Hepatocyte (in vitro differentiated cells): ENCODE results near the gene XRCC4.

Source experiments
- CTCF ChIP-seq: fragments of 200-600 bp; sonication (generic); IDR thresholded peaks from 2 replicates; pipeline ENCODE4 v1.5.1; 2016; ENCODE audit warnings: antibody characterized with exemption, mild to moderate bottlenecking; ENCODE audit not compliant: poor library complexity
- EZH2 ChIP-seq: fragments of 200-600 bp; sonication (generic); IDR thresholded peaks from 2 replicates; pipeline ENCODE4 v1.6.1; 2016; ENCODE audit warnings: antibody characterized with exemption, mild to moderate bottlenecking, borderline replicate concordance

GRCh38 chr5:83363886-83364275 is 286.5 kb downstream of the XRCC4 start:
- no peak for TF ChIP-seq CTCF
- no peak for TF ChIP-seq EZH2
